Tibial nerve (tissue), 4 donors: Measurements from ENCODE around the gene TERT.

ENCODE experiments used
- EP300 ChIP-seq, 2 donors: sonication (generic); formaldehyde crosslinking; IDR thresholded peaks; one replicate each; pipeline ENCODE4 v1.6.1; 2017; ENCODE audit warnings: antibody characterized with exemption in 2 of 2, mild to moderate bottlenecking in 1 of 2
- POLR2A ChIP-seq, 2 donors: fragments of 450-650 bp; IDR thresholded peaks; one replicate each; pipeline ENCODE4 v1.6.1; 2017; ENCODE audit warnings: antibody characterized with exemption in 2 of 2, mild to moderate bottlenecking in 2 of 2, moderate library complexity in 2 of 2
- TF ChIP-seq, protein P1 (sequence below), 5 experiments: fragments of 200-600 bp in 3 of 5; fragments of 450-650 bp in 2 of 5; sonication (generic) in 3 of 5; IDR thresholded peaks; one replicate each; pipeline ENCODE4 v1.5.1; 2016 to 2019; ENCODE audit warnings: antibody characterized with exemption in 5 of 5, mild to moderate bottlenecking in 3 of 5, moderate library complexity in 2 of 5

DNA sequence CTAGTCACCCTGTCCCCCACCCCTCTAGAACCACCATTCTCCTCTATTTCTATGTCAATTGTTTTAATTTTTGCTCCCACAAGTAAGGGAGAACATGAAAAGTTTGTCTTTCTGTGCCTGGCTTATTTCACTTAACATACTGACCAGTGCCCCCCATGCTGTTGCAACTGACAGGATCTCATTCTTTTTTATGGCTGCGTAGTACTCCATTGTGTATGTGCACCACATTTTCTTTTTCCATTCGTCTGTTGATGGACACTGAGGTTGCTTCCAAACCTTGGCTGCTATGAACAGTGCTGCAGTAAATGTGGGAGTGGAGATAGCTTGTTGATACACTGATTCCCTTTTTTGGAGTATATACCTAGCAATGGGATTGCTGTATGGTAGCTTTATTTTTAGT, 7.4 kb upstream of the TERT start:
- TF ChIP-seq, protein P1, sequence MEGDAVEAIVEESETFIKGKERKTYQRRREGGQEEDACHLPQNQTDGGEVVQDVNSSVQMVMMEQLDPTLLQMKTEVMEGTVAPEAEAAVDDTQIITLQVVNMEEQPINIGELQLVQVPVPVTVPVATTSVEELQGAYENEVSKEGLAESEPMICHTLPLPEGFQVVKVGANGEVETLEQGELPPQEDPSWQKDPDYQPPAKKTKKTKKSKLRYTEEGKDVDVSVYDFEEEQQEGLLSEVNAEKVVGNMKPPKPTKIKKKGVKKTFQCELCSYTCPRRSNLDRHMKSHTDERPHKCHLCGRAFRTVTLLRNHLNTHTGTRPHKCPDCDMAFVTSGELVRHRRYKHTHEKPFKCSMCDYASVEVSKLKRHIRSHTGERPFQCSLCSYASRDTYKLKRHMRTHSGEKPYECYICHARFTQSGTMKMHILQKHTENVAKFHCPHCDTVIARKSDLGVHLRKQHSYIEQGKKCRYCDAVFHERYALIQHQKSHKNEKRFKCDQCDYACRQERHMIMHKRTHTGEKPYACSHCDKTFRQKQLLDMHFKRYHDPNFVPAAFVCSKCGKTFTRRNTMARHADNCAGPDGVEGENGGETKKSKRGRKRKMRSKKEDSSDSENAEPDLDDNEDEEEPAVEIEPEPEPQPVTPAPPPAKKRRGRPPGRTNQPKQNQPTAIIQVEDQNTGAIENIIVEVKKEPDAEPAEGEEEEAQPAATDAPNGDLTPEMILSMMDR (IDR thresholded peaks at IDR 0.05) = no peak
- TF ChIP-seq EP300 (IDR thresholded peaks at IDR 0.05) (no peak), POLR2A (IDR thresholded peaks at IDR 0.05) (no peak)
